Measurements from ENCODE around the gene C6orf47. TPM values are rescaled to one million over a fixed set of nuclear protein-coding genes. Genes with fewer than 3 reads are reported as not detected.

The C6orf47 gene
- total RNA-seq, 2 donors from 2014 or later, result 16.2 to 21.0 TPM

DNA sequence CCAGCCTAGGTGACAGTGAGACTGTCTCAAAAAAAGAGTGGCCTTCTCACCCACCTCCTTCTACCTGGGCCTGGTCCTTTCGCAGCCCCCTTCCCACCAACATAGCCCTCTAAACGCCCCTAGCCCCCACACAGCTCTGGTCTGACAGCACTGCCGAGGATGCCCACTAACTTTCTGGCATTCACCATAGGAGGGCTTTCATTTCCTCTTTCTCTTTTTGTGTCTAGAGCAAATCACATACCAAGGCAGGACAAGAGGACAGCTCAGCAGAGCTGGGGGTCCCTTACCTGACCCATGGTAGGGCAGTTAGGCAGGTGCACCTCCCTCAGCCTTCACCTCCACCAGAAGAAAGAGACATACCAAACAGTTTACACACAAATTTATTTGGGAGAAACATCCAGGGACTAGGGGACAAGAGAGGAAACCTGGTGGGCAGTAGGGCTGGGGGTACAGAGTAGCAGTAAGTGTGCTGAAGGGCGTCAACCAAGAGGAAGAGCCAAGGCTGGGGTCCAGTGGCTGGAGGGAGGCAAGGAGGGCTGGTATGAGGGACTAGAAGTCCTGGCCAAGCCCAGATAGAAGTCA is 15.8 kb upstream of the C6orf47 start:
- Mint-ChIP-seq H3K36me3 (ENCODE audit: low read depth) (peaks cover 33% of the 10 kb centered on the region), H3K4me3 (no peak overlapping the region), H3K27ac (peak overlapping the region; percentile 34), H3K27me3 (no peaks in the 10 kb centered on the region), H3K4me1 (peaks cover 15% of the 10 kb centered on the region), H3K9me3 (no peaks in the 10 kb centered on the region)
- no peak for ATAC-seq (replicated peaks)

DNA sequence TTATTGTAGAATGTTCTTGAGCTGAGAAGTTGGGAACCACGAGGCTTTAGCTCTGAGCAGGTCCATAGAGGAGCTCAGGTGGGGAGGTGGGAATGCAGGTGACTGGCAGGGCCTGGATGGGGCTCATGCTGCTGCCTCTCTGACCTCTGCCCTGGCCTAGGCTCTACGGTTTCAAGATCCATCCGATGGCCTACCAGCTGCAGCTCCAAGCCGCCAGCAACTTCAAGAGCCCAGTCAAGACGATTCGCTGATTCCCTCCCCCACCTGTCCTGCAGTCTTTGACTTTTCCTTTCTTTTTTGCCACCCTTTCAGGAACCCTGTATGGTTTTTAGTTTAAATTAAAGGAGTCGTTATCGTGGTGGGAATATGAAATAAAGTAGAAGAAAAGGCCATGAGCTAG is 9.1 kb upstream of the C6orf47 start, which contains the start of gene LY6G5B:
LY6G5B (plus strand) TSS at position 301 of the 400 bp plus-strand sequence. CDS start 975 bp downstream, outside the sequence.
- Mint-ChIP-seq H3K27ac (peak within 1 kb of the TSS; percentile 59), H3K9me3 (no peaks in the 10 kb centered on the region), H3K36me3 (ENCODE audit: low read depth) (peaks cover 92% of the 10 kb centered on the region), H3K4me1 (peaks cover 11% of the 10 kb centered on the region), H3K27me3 (no peaks in the 10 kb centered on the region), H3K4me3 (no peak within 1 kb of the TSS)
- ATAC-seq (replicated peaks), result no peak

DNA sequence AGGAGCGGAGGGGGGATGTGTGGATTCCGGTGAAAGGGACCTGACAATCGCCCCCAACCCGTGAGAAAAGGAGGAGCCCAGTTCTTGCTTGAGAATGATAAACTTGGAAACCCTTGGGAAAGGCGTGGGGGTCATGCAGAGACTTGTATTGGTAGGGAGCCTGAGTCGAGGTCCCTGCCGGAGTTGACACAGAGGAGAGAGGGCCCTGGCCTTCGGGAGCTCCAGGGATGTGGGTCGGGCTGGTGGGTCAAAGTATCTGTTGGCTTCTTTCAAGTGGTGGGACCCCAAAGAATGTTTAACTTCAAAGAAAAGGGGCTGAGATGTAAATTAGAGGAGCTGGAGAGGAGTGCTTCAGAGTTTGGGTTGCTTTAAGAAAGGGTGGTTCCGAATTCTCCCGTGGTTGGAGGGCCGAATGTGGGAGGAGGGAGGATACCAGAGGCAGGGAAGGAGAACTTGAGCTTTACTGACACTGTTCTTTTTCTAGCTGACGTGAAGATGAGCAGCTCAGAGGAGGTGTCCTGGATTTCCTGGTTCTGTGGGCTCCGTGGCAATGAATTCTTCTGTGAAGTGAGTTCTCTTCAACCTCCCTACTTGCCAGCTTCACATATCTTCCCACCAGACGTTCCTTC is 5.9 kb upstream of the C6orf47 start:
- Mint-ChIP-seq H3K27me3 (no peaks in the 10 kb centered on the region), H3K9me3 (no peaks in the 10 kb centered on the region), H3K4me3 (peak overlapping the region; percentile 96), H3K4me1 (peaks cover 23% of the 10 kb centered on the region), H3K27ac (peak overlapping the region; percentile 97), H3K36me3 (ENCODE audit: low read depth) (peaks cover 96% of the 10 kb centered on the region)
- ATAC-seq (replicated peaks), result no peak

DNA sequence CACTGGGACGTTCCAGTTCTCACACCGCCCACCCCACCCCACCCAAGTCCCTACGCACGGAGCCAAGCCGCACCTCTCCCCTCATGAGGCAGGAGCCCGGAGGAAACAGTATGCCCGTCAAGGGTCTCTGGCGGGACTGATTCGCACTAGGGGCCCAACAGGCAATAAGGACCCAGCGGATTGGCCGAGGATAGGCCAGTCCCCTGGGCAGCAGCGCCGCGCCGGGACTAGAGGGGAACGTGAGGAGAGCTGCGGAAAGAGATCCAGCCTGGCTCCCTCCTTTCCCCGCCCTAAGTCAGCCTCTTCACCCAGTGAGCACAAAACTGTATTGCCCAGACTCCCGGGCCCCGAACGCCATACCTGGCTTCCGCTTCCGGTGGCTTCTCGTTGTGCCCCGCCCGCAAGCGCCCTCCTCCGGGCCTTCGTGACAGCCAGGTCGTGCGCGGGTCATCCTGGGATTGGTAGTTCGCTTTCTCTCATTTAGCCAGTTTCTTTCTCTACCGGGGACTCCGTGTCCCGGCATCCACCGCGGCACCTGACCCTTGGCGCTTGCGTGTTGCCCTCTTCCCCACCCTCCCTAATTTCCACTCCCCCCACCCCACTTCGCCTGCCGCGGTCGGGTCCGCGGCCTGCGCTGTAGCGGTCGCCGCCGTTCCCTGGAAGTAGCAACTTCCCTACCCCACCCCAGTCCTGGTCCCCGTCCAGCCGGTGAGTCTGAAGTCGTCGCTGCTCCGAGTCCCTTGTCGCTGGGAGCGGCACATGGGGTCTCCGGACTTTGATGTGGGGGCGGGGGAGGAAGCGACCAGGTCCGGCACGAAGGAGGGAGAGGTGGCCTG is 5.1 kb upstream of the C6orf47 start, which contains the start of gene CSNK2B:
CSNK2B (plus strand) TSS at position 580 of the 836 bp plus-strand sequence. CDS start 752 bp downstream, outside the sequence.
- no peaks in the 10 kb centered on the region for H3K9me3 Mint-ChIP-seq
- ATAC-seq (replicated peaks), result peak; percentile 93
- H3K36me3 Mint-ChIP-seq (ENCODE audit: low read depth), result peaks cover 96% of the 10 kb centered on the region
- H3K27ac Mint-ChIP-seq, result peak within 1 kb of the TSS; percentile 97
- peak within 1 kb of the TSS; percentile 96 for H3K4me3 Mint-ChIP-seq
- H3K4me1 Mint-ChIP-seq, result peaks cover 23% of the 10 kb centered on the region
- no peaks in the 10 kb centered on the region for H3K27me3 Mint-ChIP-seq

DNA sequence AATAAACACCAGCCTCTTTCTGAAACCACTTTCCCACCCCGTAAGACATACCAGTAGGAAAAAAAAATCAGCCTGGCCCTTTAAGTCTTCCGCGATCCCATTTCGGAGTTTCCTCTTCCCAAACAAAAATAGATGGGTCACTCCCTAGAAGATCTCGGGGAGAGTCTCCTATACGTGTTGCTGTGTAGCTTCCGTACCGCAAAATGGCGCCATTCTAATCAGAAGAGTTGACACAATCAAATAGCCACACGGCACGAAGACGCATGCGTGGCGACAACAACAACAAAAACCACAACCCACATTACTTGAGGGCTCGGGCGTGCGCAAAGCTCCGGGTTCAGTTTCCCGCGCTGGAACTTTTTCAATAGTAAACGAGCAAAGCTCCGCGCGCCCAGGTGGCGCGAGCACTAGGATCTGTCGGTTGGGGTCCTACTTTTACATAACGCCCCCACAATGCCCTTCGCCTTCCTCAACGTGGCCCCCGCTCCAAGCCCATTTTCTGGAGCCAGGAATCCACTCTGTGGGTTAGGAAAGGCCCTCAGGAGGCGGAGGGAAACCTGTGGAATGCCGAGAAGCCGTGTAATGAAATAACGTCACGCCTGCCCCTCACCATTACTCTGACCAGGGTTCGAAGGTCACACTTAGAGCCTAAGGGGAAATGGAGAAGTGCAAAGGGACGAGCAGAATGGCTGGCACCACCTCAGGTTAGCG is 4.4 kb upstream of the C6orf47 start, which contains the start of gene GPANK1:
GPANK1 (minus strand) TSS at position 208 of the 711 bp plus-strand sequence. CDS start 519 bp downstream, outside the sequence.
- H3K36me3 Mint-ChIP-seq (ENCODE audit: low read depth), result peaks cover 94% of the 10 kb centered on the region
- no peaks in the 10 kb centered on the region for H3K27me3 Mint-ChIP-seq
- ATAC-seq (replicated peaks), result peak; percentile 43
- peak within 1 kb of the TSS; percentile 97 for H3K27ac Mint-ChIP-seq
- peak within 1 kb of the TSS; percentile 96 for H3K4me3 Mint-ChIP-seq
- peaks cover 23% of the 10 kb centered on the region for H3K4me1 Mint-ChIP-seq
- H3K9me3 Mint-ChIP-seq, result no peaks in the 10 kb centered on the region

DNA sequence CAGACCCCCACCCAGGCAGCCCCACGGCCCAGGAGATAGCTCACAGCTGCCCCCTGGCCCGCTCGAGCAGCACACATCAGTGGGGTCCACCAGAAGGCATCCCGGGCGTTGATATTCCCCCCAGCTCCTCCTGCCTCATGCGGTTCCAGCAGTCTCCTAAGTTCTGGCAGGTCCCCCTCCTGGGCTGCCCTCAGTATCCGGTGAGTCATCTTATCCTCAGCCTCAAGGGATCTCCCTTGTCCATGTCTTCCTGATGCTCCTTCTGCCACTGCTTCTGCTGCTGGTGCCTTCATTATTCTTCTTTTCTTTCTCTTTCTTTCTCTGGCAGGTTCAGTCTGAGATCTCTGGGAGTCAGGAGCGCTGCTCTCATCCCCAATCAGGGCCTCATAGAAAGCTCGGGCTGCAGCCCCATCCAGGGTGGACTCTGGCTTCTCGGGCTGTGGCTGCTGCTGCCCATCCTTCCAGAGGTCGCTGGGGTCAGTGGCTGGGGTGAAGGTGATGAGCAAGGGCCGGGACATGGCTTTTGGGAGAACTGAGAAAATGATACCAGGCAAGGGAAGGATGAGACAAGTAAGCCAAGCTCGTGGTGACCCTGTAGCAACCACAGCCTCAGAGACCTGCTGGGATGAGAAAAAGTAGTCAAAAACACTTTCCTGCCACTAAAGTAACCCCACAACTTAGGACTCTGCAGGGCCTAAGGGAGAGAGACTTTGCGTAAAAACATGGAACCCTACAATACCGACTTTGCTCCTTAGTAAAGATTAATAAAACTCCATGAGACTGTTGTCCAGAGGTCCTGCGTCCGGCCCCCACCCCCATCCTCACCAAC is 3.6 kb upstream of the C6orf47 start:
- Mint-ChIP-seq H3K36me3 (ENCODE audit: low read depth) (peaks cover 94% of the 10 kb centered on the region), H3K4me1 (peaks cover 23% of the 10 kb centered on the region)

DNA sequence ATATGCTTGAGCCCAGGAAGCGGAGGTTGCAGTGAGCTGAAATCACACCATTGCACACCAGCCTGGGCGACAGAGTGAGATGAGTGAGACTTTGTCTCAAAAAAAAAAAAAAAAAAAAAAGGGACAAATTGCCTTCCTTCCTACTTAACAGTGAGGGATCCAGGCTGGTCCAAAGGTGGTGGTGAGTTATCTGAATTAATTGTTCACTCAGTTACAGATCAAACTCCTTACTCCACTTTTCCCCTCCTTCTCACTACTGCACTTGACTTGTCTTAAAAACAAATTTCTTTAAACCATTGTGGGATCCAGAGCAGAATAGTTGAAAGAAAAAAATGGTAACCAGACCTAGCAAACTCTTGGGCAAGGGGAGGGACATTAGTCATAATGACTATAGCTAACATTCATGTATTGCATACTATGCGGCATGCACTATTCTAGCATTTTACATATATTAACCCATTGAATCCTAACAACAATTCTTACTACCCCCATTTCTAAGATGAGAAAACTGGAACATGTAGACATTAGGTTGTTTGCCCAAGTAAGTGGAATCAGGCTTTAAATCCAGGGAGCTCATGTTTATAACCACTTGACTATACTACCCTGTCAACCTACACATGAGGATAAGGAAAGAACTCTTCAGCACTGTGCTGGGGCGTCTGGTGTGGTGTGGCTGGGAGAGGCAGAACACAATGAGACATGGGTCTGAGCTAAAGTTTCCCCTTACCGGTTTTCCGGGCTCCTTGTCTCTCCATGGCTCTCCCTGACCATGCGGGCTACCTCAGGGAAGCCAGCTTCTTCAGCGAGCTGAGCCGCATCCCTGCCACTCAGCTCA is 2.8 kb upstream of the C6orf47 start:
- H3K9me3 Mint-ChIP-seq, result no peaks in the 10 kb centered on the region
- peaks cover 94% of the 10 kb centered on the region for H3K36me3 Mint-ChIP-seq (ENCODE audit: low read depth)
- peaks cover 27% of the 10 kb centered on the region for H3K4me1 Mint-ChIP-seq
- no peaks in the 10 kb centered on the region for H3K27me3 Mint-ChIP-seq
- H3K4me3 Mint-ChIP-seq, result peak overlapping the region; percentile 96
- ATAC-seq (replicated peaks), result no peak
- H3K27ac Mint-ChIP-seq, result peak overlapping the region; percentile 97

More for the DNA sequence above, 3.6 kb upstream of the C6orf47 start:
- peak overlapping the region; percentile 96 for H3K4me3 Mint-ChIP-seq
- no peaks in the 10 kb centered on the region for H3K9me3 Mint-ChIP-seq
- H3K27ac Mint-ChIP-seq, result peak overlapping the region; percentile 97
- no peaks in the 10 kb centered on the region for H3K27me3 Mint-ChIP-seq
- no peak for ATAC-seq (replicated peaks)

DNA sequence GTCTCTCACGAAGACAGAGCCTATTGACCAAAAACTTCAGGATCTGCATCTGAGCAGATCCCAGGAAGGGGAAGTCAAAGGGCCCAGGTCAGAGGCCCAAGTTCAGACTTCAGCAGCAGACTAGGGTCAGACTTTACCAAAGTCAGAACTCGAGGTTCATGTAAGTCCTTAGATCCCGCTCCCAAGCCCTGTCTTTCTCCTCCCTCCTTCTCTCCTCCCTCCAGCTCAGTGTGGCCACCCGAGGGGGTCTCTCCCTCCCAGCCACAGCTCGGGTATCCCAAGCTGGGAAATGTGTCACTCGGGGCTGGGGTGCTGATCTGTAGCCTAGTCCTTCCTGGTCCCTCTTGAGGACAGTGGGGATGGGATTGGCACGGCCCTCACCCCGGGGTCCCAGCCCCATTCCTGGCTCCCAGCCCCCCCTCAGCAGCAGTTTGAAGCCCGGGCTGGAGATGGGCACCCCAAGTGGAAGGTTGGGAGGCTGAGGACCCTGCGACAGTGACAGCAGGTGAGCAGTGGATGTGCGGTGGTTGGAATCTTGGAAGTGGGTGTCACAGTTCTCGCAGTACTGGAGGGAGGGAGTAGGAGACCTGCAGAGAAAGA is 1.6 kb upstream of the C6orf47 start:
- ATAC-seq (replicated peaks), result no peak
- Mint-ChIP-seq H3K9me3 (no peaks in the 10 kb centered on the region), H3K4me3 (peak overlapping the region; percentile 96), H3K4me1 (peaks cover 30% of the 10 kb centered on the region), H3K27me3 (no peaks in the 10 kb centered on the region), H3K36me3 (ENCODE audit: low read depth) (peaks cover 94% of the 10 kb centered on the region), H3K27ac (peak overlapping the region; percentile 9)

DNA sequence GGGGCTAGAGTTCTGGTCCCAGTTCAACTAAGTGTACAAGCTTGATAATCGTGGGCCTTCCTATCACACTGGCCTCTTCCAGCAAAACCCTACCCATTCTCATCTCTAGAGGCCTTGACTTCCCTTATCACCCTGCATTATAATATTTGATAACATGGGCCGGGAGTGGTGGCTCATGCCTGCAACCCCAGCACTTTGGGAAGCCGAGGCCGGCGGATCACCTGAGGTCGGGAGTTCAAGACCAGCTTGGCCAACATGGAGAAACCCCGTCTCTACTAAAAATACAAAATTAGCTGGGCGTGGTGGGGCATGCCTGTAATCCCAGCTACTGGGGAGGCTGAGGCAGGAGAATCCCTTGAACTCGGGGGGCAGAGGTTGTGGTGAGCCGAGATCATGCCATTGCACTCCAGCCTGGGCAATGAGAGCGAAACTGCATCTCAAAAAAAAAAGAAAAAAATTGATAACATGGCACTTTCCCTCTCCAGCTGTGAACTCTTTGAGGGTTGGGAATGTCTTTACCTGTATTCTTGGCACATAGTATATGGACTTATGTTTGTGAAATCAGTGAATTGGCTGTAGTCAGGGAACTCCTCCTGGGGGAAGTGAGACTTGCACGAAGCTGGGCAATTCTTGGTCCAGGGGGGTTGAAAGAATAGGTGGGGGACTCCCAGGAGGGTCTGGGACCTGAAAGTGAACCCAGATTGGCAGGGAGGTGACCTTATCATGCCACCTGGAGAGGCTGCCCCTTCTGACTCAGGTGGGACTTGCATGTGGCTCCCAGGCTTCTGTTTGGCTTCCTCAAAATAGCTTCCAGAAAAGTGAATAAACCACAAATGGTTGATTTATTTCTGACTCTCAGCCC is 915 bp upstream of the C6orf47 start:
- H3K27me3 Mint-ChIP-seq, result no peaks in the 10 kb centered on the region
- peaks cover 26% of the 10 kb centered on the region for H3K4me1 Mint-ChIP-seq
- peak overlapping the region; percentile 96 for H3K4me3 Mint-ChIP-seq
- no peaks in the 10 kb centered on the region for H3K9me3 Mint-ChIP-seq
- peak overlapping the region; percentile 95 for H3K27ac Mint-ChIP-seq
- ATAC-seq (replicated peaks), result no peak
- peaks cover 92% of the 10 kb centered on the region for H3K36me3 Mint-ChIP-seq (ENCODE audit: low read depth)

DNA sequence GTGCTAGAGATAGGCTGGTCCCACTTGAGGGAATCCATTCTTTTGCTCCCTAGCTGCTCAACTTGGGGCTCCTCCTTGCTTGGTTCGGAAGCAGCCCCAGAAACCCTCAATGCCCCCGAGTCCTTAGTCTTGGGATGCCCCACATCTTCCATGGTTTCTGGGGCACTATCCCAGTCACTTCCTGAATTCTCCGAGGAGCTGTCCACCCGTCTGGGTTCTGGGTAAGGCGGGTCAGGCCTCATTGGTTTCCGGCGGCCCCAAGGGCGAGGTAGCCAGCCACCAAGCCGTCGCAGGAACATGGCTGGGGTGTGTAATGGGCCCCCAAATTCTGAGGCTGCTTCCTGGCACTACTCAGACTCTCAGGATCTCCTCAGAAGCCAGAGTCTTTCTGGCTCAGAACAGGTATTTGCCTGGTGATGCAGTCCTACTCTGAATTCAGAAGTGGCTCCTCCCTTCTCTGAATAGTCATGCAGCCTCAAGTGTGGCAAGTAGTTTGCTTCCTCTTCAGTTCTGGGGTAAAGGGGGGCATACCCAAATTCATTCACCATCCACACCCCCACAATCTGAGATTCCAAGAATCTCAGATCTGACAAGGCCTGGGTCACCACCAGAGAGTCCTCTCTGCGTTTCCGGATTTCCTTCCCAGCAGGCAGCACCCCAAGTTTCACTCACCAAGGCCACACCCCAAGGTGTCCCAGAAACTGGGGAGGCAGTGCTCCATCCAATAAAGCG is 763 bp downstream of the C6orf47 start:
- Mint-ChIP-seq H3K27me3 (no peaks in the 10 kb centered on the region), H3K4me3 (peak overlapping the region; percentile 96), H3K27ac (peak overlapping the region; percentile 95), H3K4me1 (peaks cover 33% of the 10 kb centered on the region), H3K36me3 (ENCODE audit: low read depth) (peaks cover 91% of the 10 kb centered on the region), H3K9me3 (no peaks in the 10 kb centered on the region)
- peak; percentile 62 for ATAC-seq (replicated peaks)

DNA sequence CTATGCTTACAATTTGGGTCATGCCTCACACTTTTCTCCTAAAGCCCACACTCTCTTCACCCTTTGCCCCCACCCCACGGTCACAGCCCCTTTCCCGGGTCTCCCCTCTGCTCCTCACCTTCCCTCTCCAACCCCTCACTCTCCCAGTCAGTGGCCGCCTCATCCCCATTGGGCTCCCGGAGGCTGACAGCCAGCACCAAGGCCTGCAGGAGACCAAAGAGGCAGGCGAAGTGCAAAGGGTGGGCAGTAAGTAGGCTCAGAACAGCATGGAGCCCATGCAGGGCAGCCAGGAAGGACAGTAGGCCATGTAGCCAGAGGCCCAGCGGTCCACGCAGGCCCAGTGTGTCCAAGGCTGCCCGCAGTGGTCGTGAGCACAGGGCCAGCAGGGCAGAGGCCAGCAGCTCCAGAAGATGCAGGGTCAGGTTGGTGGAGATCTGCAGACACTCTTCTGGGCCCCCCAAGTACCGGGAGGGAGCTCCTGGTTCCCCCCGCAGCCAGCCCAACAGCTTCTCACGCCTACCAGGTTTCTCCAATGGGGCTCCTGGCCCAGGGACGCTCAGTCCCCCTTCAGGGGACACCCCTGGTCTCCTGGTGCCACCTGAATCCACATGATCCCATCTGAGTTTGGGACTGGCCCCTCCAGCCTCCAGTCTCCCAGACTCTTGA is 1.5 kb downstream of the C6orf47 start:
- no peaks in the 10 kb centered on the region for H3K9me3 Mint-ChIP-seq
- H3K4me1 Mint-ChIP-seq, result peaks cover 33% of the 10 kb centered on the region
- H3K36me3 Mint-ChIP-seq (ENCODE audit: low read depth), result peaks cover 84% of the 10 kb centered on the region
- no peak for ATAC-seq (replicated peaks)
- H3K4me3 Mint-ChIP-seq, result peak overlapping the region; percentile 96
- H3K27ac Mint-ChIP-seq, result peak overlapping the region; percentile 95
- no peaks in the 10 kb centered on the region for H3K27me3 Mint-ChIP-seq
